Measurements from ENCODE around the gene TFR2.

GRCh38 chr7:100586266-100587025 is 54.9 kb downstream of the TFR2 start, which contains the start of gene FBXO24:
- no peak for TF ChIP-seq CTCF (conservative IDR thresholded peaks at IDR 0.05)
- TF ChIP-seq EZH2 (IDR thresholded peaks at IDR 0.05; ENCODE audit: low read depth): no peak
